Glutamatergic neuron (in vitro differentiated cells): ENCODE data around the gene GALNT17. TPM values are rescaled to one million over a fixed set of nuclear protein-coding genes. Genes with fewer than 3 reads are reported as not detected.

Experiments
- DNase-seq: peaks from one replicate; pipeline ENCODE4 v3.0.0; 2022
- H3K27ac Mint-ChIP-seq: one replicate; pipeline ENCODE4 v1.8.0; 2020; ENCODE audit warnings: mild to moderate bottlenecking, mixed read lengths, inconsistent platforms; ENCODE audit not compliant: unreplicated experiment
- H3K27me3 Mint-ChIP-seq: one replicate; pipeline ENCODE4 v1.8.0; 2020; ENCODE audit warnings: mild to moderate bottlenecking, moderate library complexity, mixed read lengths, inconsistent platforms; ENCODE audit not compliant: unreplicated experiment
- H3K36me3 Mint-ChIP-seq: one replicate; pipeline ENCODE4 v1.8.0; 2020; ENCODE audit warnings: mild to moderate bottlenecking, mixed read lengths, inconsistent platforms; ENCODE audit not compliant: unreplicated experiment
- H3K4me1 Mint-ChIP-seq: one replicate; pipeline ENCODE4 v1.8.0; 2020; ENCODE audit warnings: mild to moderate bottlenecking, low read depth, mixed read lengths, inconsistent platforms; ENCODE audit not compliant: unreplicated experiment
- H3K4me3 Mint-ChIP-seq: one replicate; pipeline ENCODE4 v1.8.0; 2020; ENCODE audit warnings: mild to moderate bottlenecking, mixed read lengths, inconsistent platforms; ENCODE audit not compliant: unreplicated experiment
- H3K9me3 Mint-ChIP-seq: one replicate; pipeline ENCODE4 v1.8.0; 2020; ENCODE audit warnings: mild to moderate bottlenecking, moderate library complexity, mixed read lengths, inconsistent platforms; ENCODE audit not compliant: unreplicated experiment
- CTCF ChIP-seq: fragments of 200-600 bp; sonication (generic); IDR thresholded peaks from one replicate; pipeline ENCODE4 v1.5.0; 2021; ENCODE audit not compliant: partially characterized antibody, unreplicated experiment
- total RNA-seq: library from RNA; stranded (reverse); fragmentation: NEBNext Ultra II Directional; extraction: Animal tissue kit (Norgen Biotek cat#: 25700); gene quantifications from one replicate; pipeline ENCODE4 v1.2.1, GENCODE V29; 2021; ENCODE audit not compliant: unreplicated experiment

Gene GALNT17
- total RNA-seq, 1 donor from 2014 or later = 42.0 TPM

GRCh38 chr7:71264005-71264404, 132.1 kb downstream of the GALNT17 start:
- H3K27ac Mint-ChIP-seq = no peak overlapping the region
- peaks cover 6% of the 10 kb centered on the region for H3K4me1 Mint-ChIP-seq

GRCh38 chr7:71266912-71267311, 135.0 kb downstream of the GALNT17 start:
- Mint-ChIP-seq H3K9me3 (peaks cover 5% of the 10 kb centered on the region), H3K4me3 (no peak overlapping the region), H3K27ac (no peak overlapping the region), H3K27me3 (peaks cover 3% of the 10 kb centered on the region), H3K36me3 (peaks cover 14% of the 10 kb centered on the region), H3K4me1 (peaks cover 11% of the 10 kb centered on the region)
- TF ChIP-seq CTCF = no peak
- DNase-seq = no peak

More at GRCh38 chr7:71264005-71264404, 132.1 kb downstream of the GALNT17 start:
- Mint-ChIP-seq H3K27me3 (peaks cover 5% of the 10 kb centered on the region), H3K36me3 (peaks cover 14% of the 10 kb centered on the region), H3K4me3 (no peak overlapping the region), H3K9me3 (peaks cover 5% of the 10 kb centered on the region)
- DNase-seq = no peak
- TF ChIP-seq CTCF = no peak

- Mint-ChIP-seq H3K4me1 (peaks cover 11% of the 10 kb centered on the region), H3K4me3 (no peak overlapping the region), H3K27ac (no peak overlapping the region), H3K36me3 (peaks cover 14% of the 10 kb centered on the region), H3K9me3 (peaks cover 5% of the 10 kb centered on the region), H3K27me3 (peaks cover 3% of the 10 kb centered on the region)
- peak; percentile 23 for TF ChIP-seq CTCF
- no peak for DNase-seq
Measured at GRCh38 chr7:71267734-71268469, 136.0 kb downstream of the GALNT17 start.

- Mint-ChIP-seq H3K27ac (no peak overlapping the region), H3K4me3 (no peak overlapping the region), H3K9me3 (peaks cover 3% of the 10 kb centered on the region), H3K4me1 (peaks cover 9% of the 10 kb centered on the region), H3K27me3 (peaks cover 1% of the 10 kb centered on the region), H3K36me3 (peaks cover under 1% of the 10 kb centered on the region)
- no peak for DNase-seq
- no peak for TF ChIP-seq CTCF
Measured at GRCh38 chr7:71270558-71270957, 138.6 kb downstream of the GALNT17 start.

GRCh38 chr7:71271203-71271602, 139.3 kb downstream of the GALNT17 start:
- peaks cover 9% of the 10 kb centered on the region for H3K4me1 Mint-ChIP-seq

More at GRCh38 chr7:71271203-71271602, 139.3 kb downstream of the GALNT17 start:
- H3K27ac Mint-ChIP-seq = no peak overlapping the region
- H3K9me3 Mint-ChIP-seq = peaks cover 1% of the 10 kb centered on the region
- DNase-seq = no peak
- no peaks in the 10 kb centered on the region for H3K36me3 Mint-ChIP-seq
- TF ChIP-seq CTCF = no peak
- peaks cover 1% of the 10 kb centered on the region for H3K27me3 Mint-ChIP-seq
- no peak overlapping the region for H3K4me3 Mint-ChIP-seq
